HepG2 (cell line): Measurements from ENCODE around the gene POLR3GL. TPM values are rescaled to one million over a fixed set of nuclear protein-coding genes. Genes with fewer than 3 reads are reported as not detected.

Experiments used
- DZIP1 ChIP-seq: sonication (generic); formaldehyde crosslinking; IDR thresholded peaks from 2 replicates; pipeline ENCODE4 v1.5.0; 2020; ENCODE audit warnings: mild to moderate bottlenecking, missing genetic modification reagents
- ERF ChIP-seq: IDR thresholded peaks from 2 replicates; pipeline ENCODE4 v1.6.1; 2018; ENCODE audit warnings: missing biosample characterization, missing genetic modification reagents
- MATR3 ChIP-seq: sonication (generic); formaldehyde crosslinking; IDR thresholded peaks from 2 replicates; pipeline ENCODE4 v1.4.0; 2020; ENCODE audit warnings: missing genetic modification reagents
- RELA ChIP-seq: sonication (generic); formaldehyde crosslinking; IDR thresholded peaks from 2 replicates; pipeline ENCODE4 v1.4.0; 2020; ENCODE audit warnings: missing genetic modification reagents
- SPEN ChIP-seq: sonication (generic); formaldehyde crosslinking; IDR thresholded peaks from 2 replicates; pipeline ENCODE4 v1.5.1; 2020; ENCODE audit warnings: low read depth, mild to moderate bottlenecking, missing genetic modification reagents
- TOE1 ChIP-seq: sonication (generic); formaldehyde crosslinking; IDR thresholded peaks from 2 replicates; pipeline ENCODE4 v1.4.0; 2020; ENCODE audit warnings: mild to moderate bottlenecking, missing genetic modification reagents
- ZNF296 ChIP-seq: sonication (generic); formaldehyde crosslinking; conservative IDR thresholded peaks from 2 replicates; pipeline ENCODE4 v1.5.0; 2020; ENCODE audit warnings: mild to moderate bottlenecking, missing genetic modification reagents
- ZNF329 ChIP-seq: sonication (generic); formaldehyde crosslinking; IDR thresholded peaks from 2 replicates; pipeline ENCODE4 v1.9.0; 2021; ENCODE audit warnings: low read depth, mild to moderate bottlenecking, missing genetic modification reagents
- ZNF503 ChIP-seq: sonication (generic); formaldehyde crosslinking; IDR thresholded peaks from 2 replicates; pipeline ENCODE4 v1.4.0; 2020; ENCODE audit warnings: missing genetic modification reagents
- ZXDC ChIP-seq: sonication (generic); formaldehyde crosslinking; IDR thresholded peaks from 2 replicates; pipeline ENCODE4 v1.5.0; 2020; ENCODE audit warnings: mild to moderate bottlenecking, missing genetic modification reagents
- polyA plus RNA-seq, 8 experiments: library from polyadenylated mRNA; depleted of rRNA in 3 of 8; stranded (reverse) in 7 of 8; unstranded in 1 of 8; fragments of >200 nt; fragmentation: Illumina TruSeq in 4 of 8; extraction: Trizol in 4 of 8; gene quantifications; 2 replicates each; pipeline versions ENCODE4 v1.2.1 to v1.2.3, GENCODE V29; 2011 to 2016; ENCODE audit warnings: low read depth in 4 of 8, missing spikeins in 1 of 8, mixed read lengths in 1 of 8; ENCODE audit not compliant: insufficient read depth in 1 of 8
- total RNA-seq, 5 experiments: library from RNA; depleted of rRNA; stranded (reverse); fragments of >200 nt; fragmentation: Illumina TruSeq; extraction: Trizol; gene quantifications; 2 replicates each; pipeline ENCODE4 v1.2.3, GENCODE V29; 2016; ENCODE audit warnings: low read depth in 1 of 5

POLR3GL gene
- total and polyA plus RNA-seq, 2 of the 13 experiments (the other 11 are each of a cell fraction or from before 2014, with no cell fraction given): 11.5 to 12.4 TPM

- TF ChIP-seq SPEN (CRISPR knock-in tag): no peak
- TF ChIP-seq DZIP1 (CRISPR knock-in tag): 0 out of 2 replicates have a peak, but pooled peaks have one; percentile 23
- no peak for TF ChIP-seq TOE1
- TF ChIP-seq ZNF329 (CRISPR knock-in tag): no peak
- no peak for TF ChIP-seq MATR3 (CRISPR knock-in tag)
- TF ChIP-seq RELA (CRISPR knock-in tag): no peak
- no peak for TF ChIP-seq ERF (CRISPR knock-in tag)
- TF ChIP-seq ZXDC (CRISPR knock-in tag): 0 out of 2 replicates have a peak, but pooled peaks have one; percentile 36
- TF ChIP-seq ZNF296 (CRISPR knock-in tag): 0 out of 2 replicates have a peak, but pooled peaks have one; percentile 7
- TF ChIP-seq ZNF503 (CRISPR knock-in tag): no peak
Measured at GRCh38 chr1:145959957-145960467, 4.5 kb upstream of the POLR3GL start (continued).
